Cerebellar cortex (tissue), 1 donor: ENCODE results near the gene TMEFF2.

Experiments
- DNase-seq: peaks from one replicate; pipeline ENCODE4 v3.0.0-alpha.2; 2015; ENCODE audit warnings: low spot score

Gene TMEFF2

GRCh38 chr2:192068966-192069365 is 125.8 kb downstream of the TMEFF2 start:
- no peak for DNase-seq

- no peak for DNase-seq
Measured at GRCh38 chr2:192067631-192068030, 127.1 kb downstream of the TMEFF2 start.

GRCh38 chr2:192064459-192064858 is 130.3 kb downstream of the TMEFF2 start:
- DNase-seq = no peak

GRCh38 chr2:192060161-192060560 is 134.6 kb downstream of the TMEFF2 start:
- no peak for DNase-seq

GRCh38 chr2:192059266-192059665 is 135.5 kb downstream of the TMEFF2 start:
- no peak for DNase-seq

- no peak for DNase-seq
Measured at GRCh38 chr2:192053921-192054320, 140.8 kb downstream of the TMEFF2 start.

- no peak for DNase-seq
Measured at GRCh38 chr2:192051533-192051932, 143.2 kb downstream of the TMEFF2 start.

GRCh38 chr2:192049362-192049761 is 145.4 kb downstream of the TMEFF2 start:
- no peak for DNase-seq

GRCh38 chr2:192047315-192048107 is 147.2 kb downstream of the TMEFF2 start:
- no peak for DNase-seq

GRCh38 chr2:192044496-192044895 is 150.2 kb downstream of the TMEFF2 start:
- no peak for DNase-seq

- DNase-seq = no peak
Measured at GRCh38 chr2:192043216-192043870, 151.4 kb downstream of the TMEFF2 start.

GRCh38 chr2:192042126-192042525 is 152.6 kb downstream of the TMEFF2 start:
- no peak for DNase-seq

- no peak for DNase-seq
Measured at GRCh38 chr2:192038110-192038509, 156.6 kb downstream of the TMEFF2 start.

- DNase-seq = no peak
Measured at GRCh38 chr2:192035731-192036442, 158.8 kb downstream of the TMEFF2 start.

- no peak for DNase-seq
Measured at GRCh38 chr2:192030856-192031255, 163.9 kb downstream of the TMEFF2 start.

- DNase-seq = no peak
Measured at GRCh38 chr2:192030289-192030688, 164.4 kb downstream of the TMEFF2 start.

- DNase-seq = no peak
Measured at GRCh38 chr2:192029089-192029488, 165.6 kb downstream of the TMEFF2 start.

GRCh38 chr2:192026825-192027120 is 168.0 kb downstream of the TMEFF2 start:
- no peak for DNase-seq

- DNase-seq = no peak
Measured at GRCh38 chr2:192026059-192026824, 168.5 kb downstream of the TMEFF2 start.

GRCh38 chr2:192025637-192026036 is 169.1 kb downstream of the TMEFF2 start:
- no peak for DNase-seq

GRCh38 chr2:192023006-192023405 is 171.7 kb downstream of the TMEFF2 start:
- no peak for DNase-seq

GRCh38 chr2:192017844-192018243 is 176.9 kb downstream of the TMEFF2 start:
- DNase-seq = no peak
